Measurements from ENCODE around the gene CFAP74.

CFAP74 gene

DNA sequence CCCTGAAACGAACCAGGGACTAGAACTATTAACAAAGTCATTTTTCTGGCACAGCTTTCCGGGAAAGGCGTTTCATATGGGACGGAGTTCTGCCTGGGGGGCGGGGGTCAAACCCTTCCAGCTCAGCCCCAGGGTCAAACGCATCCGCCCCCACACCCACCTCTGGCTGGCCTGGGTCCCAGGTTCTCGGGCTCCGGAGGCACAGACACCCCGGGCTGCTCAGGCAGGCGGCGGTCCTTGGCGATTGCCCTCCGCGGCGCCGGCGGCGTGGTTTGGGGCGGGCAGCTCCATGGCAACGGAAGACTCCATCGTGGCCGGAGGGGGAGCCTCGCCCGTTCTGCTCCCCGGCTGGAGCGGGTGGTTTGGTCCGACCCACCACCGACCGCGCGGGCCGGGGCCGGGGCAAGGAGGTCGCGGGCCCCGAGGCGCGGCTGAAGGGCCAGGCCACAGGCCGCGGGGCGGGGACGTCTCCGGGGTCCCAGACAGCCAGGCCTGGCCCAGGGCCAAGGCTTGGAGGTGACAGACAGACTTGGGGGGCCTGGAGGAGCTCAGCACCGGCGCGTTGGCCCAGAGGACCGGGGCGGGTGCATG lies at the start of gene CFAP74:
Gene CFAP74, minus strand, starts transcription at position 246 of the 591 bp plus-strand sequence. CDS start 12,830 bp downstream, outside the sequence.
- TF ChIP-seq, protein P1, sequence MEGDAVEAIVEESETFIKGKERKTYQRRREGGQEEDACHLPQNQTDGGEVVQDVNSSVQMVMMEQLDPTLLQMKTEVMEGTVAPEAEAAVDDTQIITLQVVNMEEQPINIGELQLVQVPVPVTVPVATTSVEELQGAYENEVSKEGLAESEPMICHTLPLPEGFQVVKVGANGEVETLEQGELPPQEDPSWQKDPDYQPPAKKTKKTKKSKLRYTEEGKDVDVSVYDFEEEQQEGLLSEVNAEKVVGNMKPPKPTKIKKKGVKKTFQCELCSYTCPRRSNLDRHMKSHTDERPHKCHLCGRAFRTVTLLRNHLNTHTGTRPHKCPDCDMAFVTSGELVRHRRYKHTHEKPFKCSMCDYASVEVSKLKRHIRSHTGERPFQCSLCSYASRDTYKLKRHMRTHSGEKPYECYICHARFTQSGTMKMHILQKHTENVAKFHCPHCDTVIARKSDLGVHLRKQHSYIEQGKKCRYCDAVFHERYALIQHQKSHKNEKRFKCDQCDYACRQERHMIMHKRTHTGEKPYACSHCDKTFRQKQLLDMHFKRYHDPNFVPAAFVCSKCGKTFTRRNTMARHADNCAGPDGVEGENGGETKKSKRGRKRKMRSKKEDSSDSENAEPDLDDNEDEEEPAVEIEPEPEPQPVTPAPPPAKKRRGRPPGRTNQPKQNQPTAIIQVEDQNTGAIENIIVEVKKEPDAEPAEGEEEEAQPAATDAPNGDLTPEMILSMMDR (IDR thresholded peaks at IDR 0.05; ENCODE audit: low read depth, low read length): no peak
- DNase-seq (ENCODE audit: extremely low read depth, low read depth): no peak

DNA sequence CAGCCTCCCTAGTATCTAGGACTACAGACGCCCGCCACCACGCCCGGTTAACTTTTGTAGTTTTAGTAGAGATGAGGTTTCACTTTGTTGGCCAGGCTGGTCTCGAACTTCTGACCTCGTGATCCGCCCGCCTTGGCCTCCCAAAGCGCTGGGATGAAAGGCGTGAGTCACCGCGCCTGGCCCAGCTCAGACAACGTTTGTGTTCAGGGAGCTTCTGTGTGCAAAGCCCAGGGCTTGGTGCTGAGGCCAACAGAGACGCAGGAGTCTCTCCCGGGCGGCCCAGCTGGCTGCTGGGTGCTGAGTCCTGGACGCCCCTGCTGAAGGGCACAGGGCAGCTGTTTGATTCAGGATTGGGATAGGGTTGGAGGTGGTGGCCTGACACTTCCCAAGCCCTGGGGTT lies 49.6 kb upstream of the CFAP74 start:
- DNase-seq (ENCODE audit: extremely low read depth, low read depth): no peak

DNA sequence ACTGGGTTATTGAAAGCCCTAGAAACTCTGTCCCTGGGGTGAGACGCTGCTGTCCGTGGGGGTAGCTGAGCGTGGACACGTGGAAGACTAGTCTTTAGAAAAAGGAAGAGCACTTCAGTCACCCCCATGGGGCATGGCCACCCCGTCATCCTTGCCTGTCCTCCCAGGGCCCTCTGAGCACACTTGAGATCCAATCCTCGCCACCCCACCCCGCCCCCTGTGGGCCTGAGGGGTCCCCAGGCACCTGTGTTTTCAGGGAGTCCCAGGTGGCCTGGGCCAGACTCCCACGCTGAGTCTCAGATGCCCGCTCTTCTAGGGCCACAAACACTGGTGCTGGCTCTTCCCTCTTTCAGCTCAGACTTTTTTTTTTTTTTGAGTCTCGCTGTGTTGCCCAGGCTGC lies 49.2 kb upstream of the CFAP74 start:
- no peak for DNase-seq (ENCODE audit: extremely low read depth, low read depth)
- TF ChIP-seq, protein P1 (IDR thresholded peaks at IDR 0.05; ENCODE audit: low read depth, low read length): no peak

More for the DNA sequence above, 49.6 kb upstream of the CFAP74 start:
- TF ChIP-seq, protein P1 (IDR thresholded peaks at IDR 0.05; ENCODE audit: low read depth, low read length): no peak

GRCh38 chr1:2052054-2052679 lies 48.6 kb upstream of the CFAP74 start:
- TF ChIP-seq, protein P1 (IDR thresholded peaks at IDR 0.05; ENCODE audit: low read depth, low read length): no peak
- no peak for DNase-seq (ENCODE audit: extremely low read depth, low read depth)

DNA sequence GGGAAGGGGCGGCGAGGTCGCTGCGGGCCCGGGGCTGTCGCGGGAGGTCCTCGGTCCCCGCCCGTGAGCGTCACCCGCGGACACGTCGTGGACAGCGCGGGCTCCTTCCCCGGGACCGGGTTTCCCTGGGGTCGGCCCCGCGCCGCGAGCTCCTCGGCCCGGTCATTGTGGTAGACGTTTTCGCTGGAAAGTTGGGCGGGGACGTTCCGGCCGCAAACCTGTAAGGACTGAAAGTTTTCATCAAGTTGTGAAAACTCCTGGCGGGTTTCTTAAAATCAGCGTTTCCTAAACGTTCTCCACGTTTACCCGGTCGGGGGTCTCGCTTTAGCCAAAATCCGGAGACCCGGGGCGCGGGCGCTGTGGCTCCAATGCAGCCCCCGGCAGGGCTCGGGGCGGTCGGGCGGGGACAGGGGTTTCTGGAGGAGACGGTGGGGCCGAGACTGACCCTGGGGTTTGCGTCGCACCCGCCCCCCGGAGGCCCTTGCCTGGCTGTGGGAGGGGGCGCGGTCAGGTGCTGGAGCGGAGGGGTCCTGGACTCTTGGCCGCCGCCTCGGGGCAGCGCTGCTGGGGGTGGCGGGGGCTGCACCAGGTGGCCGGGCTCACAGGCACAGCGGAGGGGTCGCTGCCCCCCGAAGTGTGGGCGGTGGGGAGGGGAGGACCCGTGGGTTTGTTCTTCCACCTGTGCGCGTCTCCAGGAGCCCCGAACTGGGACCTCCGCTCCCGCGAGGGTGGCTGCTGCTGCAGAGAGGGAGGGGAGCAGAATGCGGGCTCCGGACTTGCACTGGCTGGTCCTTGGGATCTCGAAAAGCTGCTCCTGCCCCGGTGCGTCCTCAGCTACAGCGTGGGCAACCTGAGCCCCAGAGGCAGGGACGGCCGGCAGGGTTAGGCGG lies 47.5 kb upstream of the CFAP74 start:
- no peak for DNase-seq (ENCODE audit: extremely low read depth, low read depth)
- TF ChIP-seq, protein P1 (IDR thresholded peaks at IDR 0.05; ENCODE audit: low read depth, low read length): no peak

DNA sequence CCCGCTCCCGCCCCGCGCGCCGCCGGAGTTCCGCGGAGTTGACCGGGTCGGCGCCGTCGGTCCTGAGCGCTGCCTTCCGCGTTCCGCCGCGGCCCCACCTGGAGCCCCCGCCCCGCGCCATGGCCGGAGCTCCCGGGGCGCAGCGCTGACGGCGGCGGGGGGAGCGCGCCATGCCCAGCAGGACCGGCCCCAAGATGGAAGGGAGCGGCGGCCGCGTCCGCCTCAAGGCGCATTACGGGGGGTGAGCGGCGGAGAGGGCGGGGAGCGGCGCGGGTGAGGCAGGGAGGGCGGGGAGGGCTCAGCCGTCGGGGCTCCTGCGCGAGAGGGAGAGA lies 46.8 kb upstream of the CFAP74 start:
- DNase-seq (ENCODE audit: extremely low read depth, low read depth): no peak
- TF ChIP-seq, protein P1 (IDR thresholded peaks at IDR 0.05; ENCODE audit: low read depth, low read length): no peak

Measured in AG09319 (cell line).